ENCODE data around the gene WDR41.
"Not testable (repeated sequence)": the region's sequence is repeated elsewhere in the genome, so short reads cannot be mapped to it uniquely, and the experiment has no call there.

Gene WDR41

GRCh38 chr5:77400645-77401044, 91.5 kb downstream of the WDR41 start:
- DNase-seq = peak; percentile 79

DNA sequence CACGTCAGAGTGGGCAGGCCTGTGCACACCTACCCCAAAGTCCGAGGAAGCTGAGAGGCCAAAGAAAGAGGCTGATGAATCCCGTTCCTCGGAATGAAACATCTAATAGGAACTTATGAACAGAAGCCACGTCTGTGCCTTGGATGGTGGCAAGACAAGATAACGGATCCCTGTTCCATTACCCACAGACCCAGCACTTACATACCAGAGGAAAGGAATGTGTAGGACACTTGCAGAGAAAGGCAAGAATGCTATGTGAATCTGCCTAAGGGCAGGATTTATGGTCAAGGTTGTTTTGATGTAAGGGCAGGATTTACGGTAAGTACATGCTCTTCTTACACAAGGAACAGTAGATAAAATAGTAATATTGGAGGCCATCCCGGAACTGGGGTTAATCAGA, 93.2 kb downstream of the WDR41 start:
- DNase-seq = no peak

- no peak for DNase-seq
These were observed 93.7 kb downstream of the WDR41 start for GRCh38 chr5:77398458-77398857.

GRCh38 chr5:77397686-77398292, 94.3 kb downstream of the WDR41 start:
- no peak for DNase-seq

DNA sequence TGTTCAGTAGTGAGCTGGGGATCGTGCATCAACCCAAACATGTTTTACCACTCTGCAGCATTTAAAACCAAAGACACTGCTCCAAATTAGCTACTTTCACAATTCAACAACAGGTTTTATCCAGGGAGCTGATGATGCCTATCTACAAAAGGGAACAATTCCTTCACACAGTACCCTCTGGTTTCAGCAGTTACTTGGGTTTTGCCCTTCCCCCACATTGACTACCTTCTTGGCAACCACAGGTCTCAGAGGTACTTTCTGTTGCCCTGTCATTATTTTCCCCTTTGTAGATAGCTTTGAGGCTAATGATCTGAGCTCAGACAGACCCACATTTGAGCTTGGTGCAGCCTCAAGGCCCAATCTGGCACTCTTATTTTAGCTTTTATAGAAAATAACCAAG, 96.1 kb downstream of the WDR41 start:
- DNase-seq = no peak

- DNase-seq = no peak
These were observed 97.9 kb downstream of the WDR41 start for GRCh38 chr5:77394064-77394715.

GRCh38 chr5:77391240-77391765, 100.8 kb downstream of the WDR41 start:
- no peak for DNase-seq

DNA sequence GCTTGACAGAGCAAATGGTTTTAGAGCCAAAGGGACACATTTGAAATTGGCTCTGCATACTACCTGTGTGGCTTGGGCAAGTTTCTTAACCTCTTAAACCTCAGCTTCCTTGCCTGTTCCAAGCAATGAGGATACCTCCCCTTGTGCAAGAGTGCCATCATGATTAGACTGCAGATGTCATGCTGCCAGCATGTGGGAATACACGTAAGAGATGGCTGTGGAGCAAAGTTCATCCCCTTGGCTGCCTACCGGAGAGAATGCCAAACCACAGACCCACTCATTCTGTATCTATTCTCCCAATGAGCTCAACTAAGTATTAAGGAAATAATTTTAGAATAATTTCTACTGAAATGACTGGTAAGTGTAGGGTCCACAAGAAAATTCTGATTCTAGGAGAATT, 101.3 kb downstream of the WDR41 start:
- DNase-seq = no peak

DNA sequence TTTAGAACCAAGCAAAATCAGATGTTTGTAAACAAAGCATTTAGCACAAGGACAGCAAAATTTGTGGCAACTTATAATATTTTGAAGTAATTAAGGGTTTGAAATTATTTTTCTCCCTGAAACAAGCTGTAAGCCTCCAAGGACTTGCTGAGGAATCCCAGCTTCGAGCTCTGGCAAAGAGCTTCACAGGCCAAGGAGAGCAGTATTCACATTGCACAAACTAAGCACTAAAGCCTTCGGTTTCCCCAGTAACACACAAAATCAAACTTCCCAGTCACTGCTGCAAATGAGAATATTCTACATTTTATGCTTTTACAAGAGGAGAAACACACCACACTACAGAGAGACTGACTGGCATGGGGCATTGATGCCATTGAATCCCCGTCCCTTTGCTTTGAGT, 101.9 kb downstream of the WDR41 start:
- DNase-seq = no peak

DNA sequence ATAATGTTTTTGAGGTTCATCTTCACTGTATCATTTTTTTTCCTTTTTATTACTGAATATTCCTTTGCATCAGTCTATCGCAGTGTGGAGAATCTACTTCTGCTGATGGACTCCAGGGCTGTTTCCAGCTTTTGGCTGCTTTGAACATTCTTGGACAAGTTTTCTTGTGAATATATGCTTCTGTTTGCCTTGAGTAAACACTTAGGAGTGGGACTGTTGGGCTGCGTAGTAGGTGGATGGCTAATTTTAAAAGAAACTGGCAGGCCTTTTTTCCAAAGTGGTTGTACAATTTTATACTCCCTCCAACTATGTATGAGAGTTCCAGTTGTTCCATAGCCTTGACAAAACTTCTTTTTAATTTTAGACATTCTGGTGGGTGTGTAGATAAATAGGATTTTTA, 102.4 kb downstream of the WDR41 start:
- no peak for DNase-seq

DNA sequence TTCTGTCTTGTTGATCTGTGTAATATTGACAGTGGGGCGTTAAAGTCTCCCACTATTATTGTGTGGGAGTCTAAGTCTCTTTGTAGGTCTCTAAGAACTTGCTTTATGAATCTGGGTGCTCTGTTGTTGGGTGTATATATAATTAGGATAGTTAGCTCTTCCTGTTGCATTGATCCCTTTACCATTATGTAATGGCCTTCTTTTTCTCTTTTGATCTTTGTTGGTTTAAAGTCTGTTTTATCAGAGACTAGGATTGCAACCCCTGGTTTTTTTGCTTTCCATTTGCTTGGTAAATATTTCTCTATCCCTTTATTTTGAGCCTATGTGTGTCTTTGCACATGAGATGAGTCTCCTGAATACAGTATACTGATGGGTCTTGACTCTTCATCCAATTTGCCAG, 105.8 kb downstream of the WDR41 start:
- not testable (repeated sequence) for DNase-seq

GRCh38 chr5:77383336-77383735, 108.8 kb downstream of the WDR41 start:
- DNase-seq = not testable (repeated sequence)
